Fibroblast of skin of scalp (primary cell): ENCODE measurements around the gene FOXO3.
"Not testable (repeated sequence)": the region's sequence is repeated elsewhere in the genome, so short reads cannot be mapped to it uniquely, and the experiment has no call there.

ENCODE experiments used
- DNase-seq: peaks from one replicate; pipeline ENCODE4 v3.0.0-alpha.2; 2013

Gene FOXO3

DNA sequence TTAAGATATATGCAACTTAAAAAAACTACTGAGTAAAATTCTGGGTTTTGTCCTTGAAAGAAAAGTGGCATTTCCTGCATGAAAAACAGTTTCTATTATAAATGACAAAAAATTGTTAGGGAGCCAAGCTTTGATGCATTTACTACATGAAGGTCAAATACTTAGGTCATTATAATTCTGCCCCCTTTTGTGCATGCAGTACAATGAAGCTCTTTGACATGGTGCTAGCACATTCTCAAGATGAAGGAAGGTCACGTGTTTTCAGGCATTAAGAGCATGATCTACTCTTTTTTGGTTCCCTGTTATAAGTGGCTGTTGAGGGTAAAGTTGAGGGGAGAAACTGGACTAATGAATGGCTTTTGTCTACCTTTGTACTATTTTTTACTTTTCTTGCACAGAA is 72.7 kb downstream of the FOXO3 start:
- no peak for DNase-seq

DNA sequence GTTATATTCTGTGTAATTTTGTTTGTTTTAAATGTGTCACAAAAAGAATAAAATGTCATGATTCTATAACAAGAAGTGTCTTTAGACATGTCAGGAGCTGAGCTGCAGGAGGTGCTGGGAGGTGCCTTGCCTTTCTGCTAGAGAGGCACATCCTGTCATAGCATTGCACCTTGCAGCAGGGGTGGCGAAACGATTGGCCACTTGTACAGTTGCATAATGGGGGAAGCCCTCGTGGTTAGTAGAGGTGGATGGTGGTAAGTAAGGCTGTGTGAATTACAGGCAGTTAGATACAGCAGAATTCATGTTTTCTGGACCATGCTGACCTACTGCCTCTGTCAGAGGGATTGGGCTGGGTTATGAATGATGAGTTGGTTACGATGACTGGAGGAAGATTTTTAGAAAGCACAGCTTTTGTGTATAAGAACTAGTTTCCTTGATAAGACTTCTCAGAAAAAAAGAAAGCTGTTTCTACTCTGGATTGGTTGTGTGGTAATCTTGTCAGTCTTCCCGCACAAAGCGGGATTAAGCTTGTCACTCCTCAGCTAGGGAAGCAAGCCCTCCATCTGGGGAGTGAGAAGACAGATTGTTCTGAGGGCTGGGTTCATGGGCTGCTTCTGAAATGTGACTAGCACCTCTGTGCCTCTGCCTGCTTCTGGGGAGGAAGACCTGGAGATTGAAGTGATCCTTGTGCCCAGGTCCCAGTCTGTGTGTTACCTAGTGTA is 74.9 kb downstream of the FOXO3 start:
- no peak for DNase-seq

DNA sequence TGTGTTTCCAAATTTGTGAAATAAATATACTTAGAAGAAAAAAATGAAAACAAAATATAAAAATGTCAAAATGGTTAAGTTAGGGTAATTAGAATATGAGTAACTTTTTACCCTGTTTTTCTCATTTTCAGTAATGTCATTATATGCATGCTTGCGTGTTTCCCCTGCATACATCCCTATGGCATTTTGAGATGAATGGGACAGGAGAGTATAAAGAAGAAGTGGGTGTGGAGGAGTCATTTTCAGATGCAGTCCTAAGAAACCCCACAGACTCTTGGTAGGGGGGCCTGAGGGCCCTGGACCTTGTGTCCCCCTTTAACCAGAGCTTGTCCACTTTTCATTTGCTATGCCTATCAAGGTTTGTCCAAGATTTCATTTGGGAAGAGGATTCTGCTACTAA is 77.2 kb downstream of the FOXO3 start:
- no peak for DNase-seq

DNA sequence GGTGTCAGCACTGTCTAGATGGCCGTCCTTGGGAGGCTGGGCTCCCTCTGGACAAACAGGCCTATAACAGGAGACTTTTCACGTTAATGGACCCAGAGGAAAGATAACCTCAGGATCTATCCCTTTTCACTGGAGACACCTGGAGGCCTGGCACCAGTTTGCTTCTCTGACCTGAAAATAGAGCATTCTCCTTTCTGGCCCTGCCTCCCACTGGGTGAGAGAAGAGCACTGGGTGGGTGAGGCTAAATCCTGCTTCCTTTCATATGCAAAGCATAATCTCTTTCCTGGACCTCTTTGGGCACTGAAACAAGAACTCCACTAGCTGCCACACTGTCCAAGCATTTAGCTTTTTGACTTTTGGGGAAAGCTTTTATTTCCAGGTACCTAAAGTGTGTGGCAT is 78.3 kb downstream of the FOXO3 start:
- no peak for DNase-seq

DNA sequence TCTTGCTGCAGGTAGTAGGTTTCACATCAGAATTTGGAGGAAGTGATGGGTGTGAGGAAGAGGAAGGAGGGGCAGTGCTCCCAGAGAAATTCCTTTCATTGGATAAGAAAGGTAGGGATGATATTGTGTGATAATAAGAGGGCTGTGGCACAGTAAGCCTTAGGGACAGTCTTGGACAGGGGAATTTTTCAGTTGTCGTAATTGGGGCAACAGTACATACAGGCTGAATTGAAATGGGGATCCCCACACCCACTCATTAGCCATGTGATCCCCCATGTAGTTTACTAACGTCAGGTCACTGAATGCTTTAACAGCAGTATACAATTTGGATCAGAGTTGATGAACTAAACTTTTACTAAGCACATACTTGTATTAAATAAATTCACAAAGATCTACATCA is 79.4 kb downstream of the FOXO3 start:
- no peak for DNase-seq

DNA sequence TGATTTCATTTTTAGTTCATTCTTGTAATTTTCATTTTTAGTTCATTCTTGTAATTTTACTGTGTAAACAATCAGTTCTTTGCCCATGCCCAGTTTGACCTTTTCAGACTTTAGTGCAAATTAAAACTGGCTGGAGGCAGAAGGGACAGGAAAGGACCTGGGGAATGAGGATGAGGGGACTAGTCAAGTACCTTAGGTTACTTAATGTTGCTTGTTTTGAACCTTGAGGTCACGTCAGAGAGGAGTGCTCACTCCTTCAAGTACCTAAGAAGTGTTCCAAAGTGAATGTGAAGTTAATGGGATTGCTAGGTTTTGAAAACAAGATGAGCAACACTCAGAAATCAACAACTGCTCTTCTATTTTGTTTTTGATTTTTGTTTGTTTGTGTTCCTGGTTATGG is 82.5 kb downstream of the FOXO3 start:
- DNase-seq = no peak

DNA sequence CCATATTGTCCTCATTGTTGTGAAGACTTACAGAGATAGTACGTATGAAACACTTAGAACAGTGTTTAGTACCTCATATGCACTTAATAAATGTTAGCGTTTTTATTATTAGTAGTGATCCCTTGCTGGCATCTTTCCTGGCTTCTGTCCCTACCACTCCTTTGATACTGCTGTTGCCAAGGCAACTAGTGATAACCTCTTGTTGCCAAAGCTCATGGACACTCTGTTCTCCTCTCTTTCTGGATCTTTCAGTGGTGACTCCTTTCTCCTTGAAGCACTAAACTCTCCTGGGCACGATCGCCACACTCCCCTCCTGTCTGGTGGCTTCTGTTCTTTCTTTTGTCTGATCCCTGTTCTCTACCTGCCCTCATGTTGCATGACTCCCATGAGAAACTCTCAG is 83.5 kb downstream of the FOXO3 start:
- DNase-seq = no peak

DNA sequence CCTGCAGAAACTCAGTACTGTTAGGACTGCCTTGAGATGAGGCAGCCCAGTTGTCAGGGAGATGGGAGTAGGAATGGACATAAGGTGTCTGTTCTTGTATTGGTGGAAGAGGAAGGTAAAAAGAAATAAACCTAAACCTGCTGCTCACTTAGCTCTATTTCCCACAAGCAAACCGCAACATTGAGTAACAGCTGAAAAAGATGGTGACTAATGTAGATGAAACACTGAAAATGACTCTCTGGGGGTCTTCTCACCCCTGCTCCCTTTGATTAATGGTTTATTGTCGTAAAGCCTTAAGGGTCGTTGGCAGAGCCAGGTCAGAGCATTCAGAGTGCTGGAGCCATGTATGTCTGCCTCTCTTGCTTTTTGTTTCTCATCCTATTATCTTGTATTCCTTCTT is 87.5 kb downstream of the FOXO3 start:
- DNase-seq = no peak

DNA sequence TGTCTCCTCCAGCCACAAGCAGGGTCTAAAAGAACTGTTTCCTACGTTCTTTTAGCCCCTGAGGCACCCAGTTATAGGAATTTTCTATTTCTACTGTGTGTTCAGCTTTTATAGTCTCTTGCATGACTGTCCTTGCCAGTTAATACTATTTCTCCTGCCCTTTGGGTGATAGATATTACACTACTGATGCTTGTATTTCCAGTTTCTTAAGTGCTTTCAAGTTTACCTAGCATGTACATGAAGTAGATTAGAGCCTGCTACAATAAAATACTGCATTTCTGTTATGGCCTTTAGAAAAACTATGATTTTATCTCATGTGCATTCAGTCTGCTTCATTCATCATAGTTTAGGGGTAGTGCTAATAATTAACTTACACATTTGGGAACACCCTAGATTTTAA is 89.6 kb downstream of the FOXO3 start:
- no peak for DNase-seq

DNA sequence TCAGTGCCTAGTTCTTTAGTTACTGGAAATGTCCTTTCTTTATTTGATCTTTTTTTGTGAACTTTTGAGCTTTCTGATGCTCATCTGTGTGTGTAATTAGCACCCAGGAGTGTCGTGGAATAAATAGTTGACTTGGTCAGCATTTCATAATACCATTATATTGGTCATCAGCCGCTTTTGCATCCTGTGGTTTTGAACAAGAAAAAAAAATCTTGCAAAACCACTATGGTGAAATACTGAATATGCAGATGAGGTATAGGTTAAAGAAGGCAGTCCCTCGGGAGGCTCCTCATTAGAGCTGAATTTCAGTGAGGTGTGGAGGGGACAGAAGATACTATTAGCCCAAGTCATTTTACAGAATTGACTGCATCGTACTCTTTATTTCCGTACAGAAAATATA is 90.1 kb downstream of the FOXO3 start:
- DNase-seq = peak; percentile 69

DNA sequence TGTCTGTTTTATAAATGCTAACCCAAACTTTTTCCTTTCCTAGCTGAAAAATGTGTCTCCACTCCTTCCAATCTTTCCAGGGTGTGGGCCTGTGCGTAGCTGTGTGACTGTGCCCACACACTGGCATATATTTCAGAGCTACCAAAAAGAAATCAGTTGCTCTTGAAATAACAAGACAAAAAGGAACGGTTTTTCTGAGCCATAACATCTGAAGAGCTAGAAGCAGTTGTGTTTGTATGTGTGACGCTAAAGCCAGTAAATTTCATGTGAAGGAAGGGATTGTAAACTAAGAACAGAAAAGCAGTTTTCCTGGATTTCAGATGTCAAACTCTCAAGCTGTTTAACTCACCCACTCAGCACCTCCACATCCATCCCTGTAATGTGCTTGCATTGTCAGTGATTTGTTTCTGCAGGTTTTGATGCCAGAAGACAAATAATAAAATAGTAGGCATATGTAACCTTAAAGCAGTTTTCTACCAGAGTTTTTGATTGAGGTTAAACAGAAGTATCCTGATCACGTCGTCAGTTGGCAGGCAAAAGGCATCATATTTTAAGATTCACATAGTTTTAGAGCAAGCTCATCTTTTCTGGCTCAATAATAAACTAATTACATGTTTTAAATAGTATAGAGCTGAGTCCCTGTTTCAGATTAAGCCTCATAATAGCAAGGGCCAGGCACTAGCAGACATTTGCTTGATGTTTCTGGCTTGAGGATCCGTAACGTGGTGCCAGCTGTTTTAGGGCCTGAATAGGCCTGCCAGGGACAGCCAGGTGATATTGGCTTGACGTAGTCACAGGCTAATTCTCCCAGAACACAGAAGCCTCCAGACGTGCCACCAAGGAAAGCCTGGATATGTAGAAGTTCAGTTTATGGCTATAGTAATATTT is 90.9 kb downstream of the FOXO3 start:
- peak; percentile 90 for DNase-seq

DNA sequence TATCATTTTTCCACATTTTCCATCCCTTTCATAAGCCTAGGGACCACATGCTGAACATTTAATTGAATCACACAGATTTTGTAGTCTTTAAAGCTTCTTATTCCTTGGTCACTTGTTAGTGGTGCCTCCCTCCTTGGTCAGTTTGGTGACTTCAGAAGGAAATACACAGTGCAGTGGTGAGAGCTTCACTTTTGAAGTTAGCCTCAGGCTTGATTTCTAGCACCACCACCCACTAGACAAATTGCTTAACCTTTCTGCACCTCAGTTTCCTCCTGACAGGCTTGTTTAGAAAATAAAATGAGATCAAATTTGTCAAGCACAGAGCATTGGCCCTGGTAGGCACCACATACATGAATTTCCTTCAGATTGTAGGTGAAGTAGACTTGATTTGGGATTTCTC is 91.7 kb downstream of the FOXO3 start:
- no peak for DNase-seq

DNA sequence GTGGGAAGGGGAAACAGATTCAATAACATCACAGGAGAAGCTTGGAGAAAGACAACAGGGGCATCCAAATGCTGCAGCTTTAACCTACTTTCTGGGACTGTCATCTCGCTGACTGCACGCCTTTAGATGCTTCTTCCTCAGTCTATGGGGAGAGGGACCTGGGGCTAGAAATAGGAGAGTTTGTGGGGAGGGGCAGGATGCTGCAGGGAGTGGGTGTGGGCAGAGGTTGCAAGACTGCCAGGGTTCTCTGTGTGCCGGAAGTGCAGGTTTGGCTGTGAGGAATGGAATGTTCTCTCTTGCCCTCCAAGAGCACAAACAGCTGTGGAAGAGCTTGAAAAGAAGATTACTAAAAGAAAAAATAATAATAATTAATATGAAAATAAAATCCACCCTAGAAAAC is 93.2 kb downstream of the FOXO3 start:
- peak; percentile 24 for DNase-seq

DNA sequence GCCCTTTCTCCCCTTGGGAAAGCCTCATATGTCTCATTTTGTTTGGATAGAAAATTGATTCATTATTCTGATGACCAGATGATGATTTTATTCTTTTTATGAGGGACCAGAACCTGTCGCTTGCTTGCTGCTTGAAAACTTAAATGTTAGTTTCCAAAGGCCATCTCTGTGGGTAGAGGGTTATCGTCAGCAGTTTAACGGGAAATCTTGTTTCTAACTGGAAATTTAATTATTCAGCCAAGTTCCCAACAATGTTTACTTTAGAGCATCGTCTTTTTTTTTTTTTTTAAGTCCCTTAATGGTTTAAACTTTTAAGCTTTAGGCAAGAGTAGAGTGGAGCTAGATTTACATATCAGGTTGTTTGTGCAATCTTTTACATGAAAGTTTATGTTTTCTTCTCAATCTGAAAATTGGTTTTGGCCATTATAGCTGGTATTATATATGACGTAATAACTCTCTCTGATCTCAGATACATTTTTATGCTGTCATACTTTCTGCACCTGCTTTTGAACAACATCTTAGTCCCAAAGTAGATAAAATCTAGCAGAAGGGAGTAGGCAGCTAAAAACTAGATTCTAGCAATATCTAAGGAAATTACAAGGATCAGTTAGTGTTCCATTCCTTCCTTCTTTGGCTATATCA is 93.9 kb downstream of the FOXO3 start:
- no peak for DNase-seq

DNA sequence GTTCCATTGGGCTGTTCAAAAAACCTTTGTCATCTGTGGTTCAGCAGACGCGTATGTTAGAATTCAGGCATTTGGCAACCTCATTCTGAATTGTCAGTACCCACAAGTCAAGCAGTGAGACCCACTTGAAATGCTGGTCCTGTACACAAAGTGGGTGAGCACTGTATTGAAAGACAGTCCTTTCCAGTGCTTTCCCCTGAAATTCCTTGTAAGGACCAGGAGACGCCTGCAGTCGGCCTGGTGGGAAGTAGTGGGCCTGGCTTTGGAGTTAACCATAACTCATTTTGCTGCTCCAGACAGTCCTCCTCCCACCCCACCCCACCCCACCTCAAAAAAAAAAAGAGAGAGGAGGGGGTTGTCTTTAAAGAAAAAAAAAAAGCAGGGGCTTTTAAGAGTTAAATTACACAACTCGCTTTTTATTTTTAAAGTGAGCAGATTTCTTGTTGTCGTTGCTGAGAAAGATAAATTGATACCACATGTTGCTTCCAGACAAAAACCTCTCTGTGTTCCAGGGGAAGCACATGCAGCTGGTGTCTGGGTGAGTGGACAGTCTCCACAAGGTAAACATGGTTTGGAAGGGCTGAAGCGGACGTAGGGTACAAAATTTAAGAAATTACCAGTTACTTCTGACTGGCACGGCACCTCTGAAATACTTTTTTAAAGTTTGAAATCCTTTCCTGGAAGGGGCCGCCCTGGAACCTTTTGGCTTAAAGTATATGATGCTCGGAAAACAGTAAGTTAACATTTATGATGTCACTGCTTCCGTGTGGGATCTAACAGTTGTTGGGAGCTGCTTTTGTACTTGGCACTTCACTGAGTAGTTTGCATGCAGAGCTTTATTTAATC is 95.3 kb downstream of the FOXO3 start:
- DNase-seq = peak; percentile 80

DNA sequence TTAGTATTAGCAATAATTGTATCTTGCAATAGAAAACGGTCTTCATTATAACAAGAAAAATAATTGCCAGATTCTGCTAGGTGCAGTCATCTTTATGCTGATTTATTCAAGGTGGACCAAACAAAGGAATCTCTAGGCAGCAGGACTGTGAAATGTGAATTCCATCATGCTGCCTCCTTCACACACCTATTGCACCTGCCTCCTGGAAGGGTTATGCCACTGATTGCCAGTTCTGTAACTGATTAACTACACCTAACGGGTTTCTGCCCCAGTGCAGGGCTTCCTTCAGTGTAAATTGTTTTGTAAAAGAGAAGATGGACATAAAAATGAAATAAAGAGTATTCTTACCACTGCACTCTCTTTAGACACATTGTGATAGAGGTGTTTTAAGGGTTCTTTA is 96.1 kb downstream of the FOXO3 start:
- DNase-seq = no peak

DNA sequence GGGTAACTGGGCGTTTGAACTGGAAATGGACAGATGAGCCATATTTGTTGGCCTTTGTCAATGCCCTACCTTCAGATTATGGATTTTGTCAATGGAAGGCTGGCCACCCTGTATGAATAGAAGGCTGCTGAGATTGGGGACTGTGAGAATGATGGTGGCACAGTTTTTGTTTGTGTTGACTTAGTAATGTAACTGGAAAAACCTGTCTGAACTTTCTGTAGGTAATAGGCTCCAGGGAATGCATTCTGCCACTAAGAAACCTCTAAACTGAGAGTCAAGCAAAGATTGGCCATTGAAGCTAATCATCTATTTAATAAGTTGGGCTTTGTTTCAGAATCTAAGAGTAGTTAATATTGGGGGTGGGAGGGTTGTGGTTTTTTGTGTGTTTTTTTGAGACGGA is 97.5 kb downstream of the FOXO3 start:
- no peak for DNase-seq

DNA sequence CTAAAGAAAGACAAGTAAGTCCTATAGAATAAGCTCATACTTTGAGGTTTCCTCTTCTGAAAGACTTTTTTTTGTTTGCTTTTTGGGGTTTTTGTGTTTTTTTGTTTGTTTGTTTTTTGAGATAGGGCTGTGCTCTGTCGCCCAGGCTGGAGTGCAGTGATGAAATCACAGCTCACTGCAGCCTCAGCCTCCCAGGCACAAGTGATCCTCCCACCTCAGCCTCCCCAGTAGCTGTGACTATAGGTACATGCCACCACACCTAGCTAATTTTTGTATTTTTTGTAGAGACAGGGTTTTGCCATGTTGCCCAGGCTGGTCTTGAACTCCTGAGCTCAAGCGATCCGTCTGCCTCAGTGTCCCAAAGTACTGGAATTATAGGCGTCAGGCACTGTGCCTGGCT is 98.1 kb downstream of the FOXO3 start:
- not testable (repeated sequence) for DNase-seq

DNA sequence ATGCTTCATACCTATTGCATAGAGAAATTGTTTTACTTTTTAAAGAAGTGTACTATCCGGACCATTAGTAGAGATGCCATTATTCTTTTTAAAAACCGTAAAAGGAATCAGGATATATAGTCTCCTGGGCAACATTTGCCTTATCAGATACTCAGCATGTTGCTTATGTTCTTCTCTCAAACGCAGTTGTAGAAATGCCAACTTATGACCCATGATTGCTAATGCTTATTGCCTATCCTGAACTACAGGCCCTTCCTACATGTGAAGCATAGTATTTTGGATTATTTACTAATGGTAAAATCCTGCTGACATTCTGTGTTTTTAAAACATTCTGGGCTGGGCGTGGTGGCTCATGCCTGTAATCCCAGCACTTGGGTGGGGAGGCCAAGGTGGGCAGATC is 99.5 kb downstream of the FOXO3 start:
- no peak for DNase-seq

DNA sequence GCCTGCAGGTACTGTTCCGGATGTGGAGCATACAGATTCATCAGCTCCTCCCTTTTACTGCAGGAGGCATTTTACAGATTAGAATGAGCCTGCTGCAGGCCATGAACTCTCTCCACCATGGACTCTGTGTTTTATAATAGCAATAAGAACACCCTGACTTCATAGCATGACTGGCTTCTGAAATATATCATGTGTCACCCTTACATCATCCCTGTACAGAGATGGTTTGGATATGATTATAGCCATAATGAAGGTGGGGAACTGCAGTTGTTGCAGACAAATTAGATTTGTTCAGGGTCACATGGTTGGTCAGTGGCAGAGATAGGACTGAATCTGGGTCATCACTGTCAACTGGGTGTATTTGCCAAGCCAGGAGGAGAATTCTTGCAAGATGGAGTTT is 100.7 kb downstream of the FOXO3 start:
- peak; percentile 62 for DNase-seq

DNA sequence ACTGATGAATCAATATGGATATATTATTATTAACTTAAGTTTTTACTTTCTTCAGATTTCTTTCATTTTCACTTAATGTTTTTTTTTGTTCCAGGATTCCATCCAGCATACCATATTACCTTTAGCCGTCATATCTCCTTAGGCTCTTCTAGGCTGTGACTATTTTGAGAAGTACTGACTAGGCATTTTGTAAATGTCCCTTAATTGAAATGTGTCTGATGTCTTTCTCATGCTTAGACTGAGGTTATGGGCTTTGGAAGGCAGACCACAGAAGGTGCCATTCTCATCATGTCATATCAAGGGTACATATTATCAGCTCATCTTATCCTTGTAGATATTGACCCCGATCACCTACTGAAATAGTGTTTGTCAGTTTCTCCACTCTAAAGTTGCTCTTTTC is 101.3 kb downstream of the FOXO3 start:
- no peak for DNase-seq

DNA sequence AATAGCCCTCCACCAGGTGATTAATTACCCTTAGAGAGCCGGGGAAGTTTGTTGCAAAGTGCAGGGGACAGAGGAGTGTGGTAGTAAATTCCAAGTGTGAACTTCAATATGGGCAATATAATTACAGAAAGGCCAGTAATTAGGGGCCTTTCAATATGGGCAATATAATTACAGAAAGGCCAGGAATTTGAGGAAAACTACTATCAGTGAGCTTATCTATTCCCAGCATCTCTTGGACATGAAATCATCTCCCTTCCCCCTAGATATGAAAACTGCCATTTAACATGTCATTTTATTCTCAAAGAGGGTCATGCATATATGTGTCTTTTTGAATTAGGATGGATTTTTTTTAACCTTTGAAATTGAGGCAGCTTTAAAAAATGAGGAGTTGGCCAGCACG is 102.0 kb downstream of the FOXO3 start:
- no peak for DNase-seq
